ENCODE results near the gene LARGE1. TPM values are rescaled to one million over a fixed set of nuclear protein-coding genes. Genes with fewer than 3 reads are reported as not detected.

Gene LARGE1
- total RNA-seq, 1 donor from 2014 or later, result 0.89 TPM

DNA sequence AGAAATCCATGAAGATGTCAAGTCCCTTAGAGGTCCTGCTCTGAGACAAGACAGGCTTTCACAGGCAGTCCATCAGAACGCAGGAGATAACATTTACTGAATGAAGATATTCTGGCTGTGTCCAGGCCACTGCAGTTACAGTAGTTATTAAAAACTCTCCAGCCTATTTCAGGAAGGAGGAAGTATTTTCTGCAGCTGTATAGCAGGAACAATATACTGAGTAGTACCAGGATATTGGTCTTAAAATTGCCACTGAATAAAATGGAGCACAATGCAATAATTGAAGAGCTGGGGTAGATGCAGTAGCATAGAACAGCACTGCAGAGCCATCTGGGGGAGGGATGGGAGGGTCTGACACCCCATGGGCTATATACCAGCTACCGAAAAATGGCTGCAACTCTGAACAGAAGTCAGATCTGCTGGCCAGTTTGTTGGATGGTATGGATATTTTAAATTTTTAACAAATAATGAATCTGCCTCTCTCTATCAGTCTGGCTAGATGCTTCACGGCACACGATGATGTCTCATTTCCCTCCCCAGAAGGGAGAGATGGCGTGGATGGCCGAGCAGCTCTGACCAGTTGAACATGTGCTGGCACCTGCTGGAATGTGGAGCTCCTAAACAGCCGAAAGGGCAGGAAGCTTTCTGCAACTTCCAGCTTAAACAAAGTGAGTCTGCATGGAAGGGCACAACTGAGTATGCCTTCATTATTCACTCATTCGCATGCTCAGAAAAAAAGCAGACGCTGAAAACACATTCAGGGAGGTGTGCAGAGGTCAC is 520.0 kb downstream of the LARGE1 start:
- intact Hi-C loops (cut with micrococcal nuclease), result no loop called here
- no peak for DNase-seq (ENCODE audit: low spot score)
- Mint-ChIP-seq H3K27me3 (ENCODE audit: low read depth) (no peaks in the 10 kb centered on the region), H3K9me3 (peaks cover 5% of the 10 kb centered on the region), H3K4me1 (ENCODE audit: low read depth) (no peaks in the 10 kb centered on the region), H3K4me3 (ENCODE audit: low read depth) (no peak overlapping the region), H3K36me3 (ENCODE audit: low read depth) (no peaks in the 10 kb centered on the region), H3K27ac (no peak overlapping the region)

DNA sequence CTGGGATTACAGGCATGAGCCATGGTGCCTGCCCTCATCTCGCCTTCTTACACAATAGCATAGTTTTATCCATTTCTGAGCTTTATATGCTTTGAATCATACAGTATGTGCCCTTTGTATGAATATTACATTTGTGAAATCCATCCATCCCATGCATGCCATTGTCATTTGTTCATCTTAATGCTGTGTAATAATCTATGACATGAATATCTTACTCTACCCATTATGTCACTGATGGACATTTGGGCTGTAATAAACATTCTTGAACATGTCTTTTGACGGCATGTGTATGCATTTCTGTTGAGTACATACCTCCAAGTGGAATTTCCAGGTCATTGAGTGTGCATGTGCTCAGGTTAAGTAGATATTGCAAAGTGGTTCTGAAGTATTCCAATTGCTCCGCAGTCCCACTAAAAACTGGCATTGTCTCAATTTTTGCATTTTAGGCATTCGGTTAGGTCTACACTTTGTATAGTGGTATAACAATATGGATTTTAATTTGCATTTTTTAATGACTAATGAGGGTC is 522.8 kb downstream of the LARGE1 start:
- H3K4me3 Mint-ChIP-seq (ENCODE audit: low read depth), result no peak overlapping the region
- intact Hi-C loops (cut with micrococcal nuclease), result no loop called here
- no peaks in the 10 kb centered on the region for H3K36me3 Mint-ChIP-seq (ENCODE audit: low read depth)
- H3K27me3 Mint-ChIP-seq (ENCODE audit: low read depth), result no peaks in the 10 kb centered on the region
- H3K4me1 Mint-ChIP-seq (ENCODE audit: low read depth), result no peaks in the 10 kb centered on the region
- peaks cover 5% of the 10 kb centered on the region for H3K9me3 Mint-ChIP-seq
- no peak overlapping the region for H3K27ac Mint-ChIP-seq
- DNase-seq (ENCODE audit: low spot score), result no peak

DNA sequence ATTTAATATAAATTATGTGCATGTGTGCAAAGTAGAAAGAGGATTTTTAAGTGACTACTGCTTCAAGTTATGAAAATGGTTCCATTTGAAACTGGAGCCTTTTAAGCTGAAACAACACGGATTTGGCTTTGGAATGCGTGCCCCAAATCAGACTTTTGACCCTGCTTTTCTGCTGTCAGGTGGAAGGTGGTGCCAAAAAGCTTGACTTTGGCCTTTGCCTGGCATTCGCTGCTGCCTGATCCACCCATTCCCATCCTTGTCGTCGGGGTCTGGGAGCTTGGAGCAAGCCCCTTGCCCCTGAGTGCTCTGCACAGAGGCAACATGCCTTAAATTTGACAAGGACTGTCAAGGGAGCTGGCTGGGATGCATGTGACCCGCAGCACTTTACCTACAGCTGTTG is 526.8 kb downstream of the LARGE1 start:
- H3K27me3 Mint-ChIP-seq (ENCODE audit: low read depth), result no peaks in the 10 kb centered on the region
- H3K9me3 Mint-ChIP-seq, result peaks cover 16% of the 10 kb centered on the region
- no peak overlapping the region for H3K4me3 Mint-ChIP-seq (ENCODE audit: low read depth)
- DNase-seq (ENCODE audit: low spot score), result no peak
- H3K27ac Mint-ChIP-seq, result no peak overlapping the region
- no peaks in the 10 kb centered on the region for H3K4me1 Mint-ChIP-seq (ENCODE audit: low read depth)
- no peaks in the 10 kb centered on the region for H3K36me3 Mint-ChIP-seq (ENCODE audit: low read depth)
- intact Hi-C loops (cut with micrococcal nuclease), result no loop called here

DNA sequence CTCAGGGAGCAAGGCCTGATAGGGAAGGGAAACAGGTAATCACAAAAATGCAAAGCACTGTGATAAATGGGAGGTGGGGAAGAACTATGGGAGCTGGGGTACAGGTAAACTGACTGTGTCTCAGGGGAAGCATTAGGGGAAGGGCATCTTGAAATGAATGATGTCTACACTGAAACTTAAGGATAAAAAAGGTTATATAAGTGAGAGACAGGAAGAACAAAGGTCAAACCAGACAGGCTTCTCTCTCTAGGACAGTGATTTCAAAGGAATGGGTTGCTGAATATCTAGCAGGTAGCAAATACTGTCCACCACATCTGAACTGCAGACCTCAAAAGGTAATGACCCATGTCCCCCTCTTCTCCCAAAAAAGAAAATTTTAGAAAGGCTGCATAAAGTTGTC is 529.0 kb downstream of the LARGE1 start:
- intact Hi-C loops (cut with micrococcal nuclease), result no loop called here
- Mint-ChIP-seq H3K4me3 (ENCODE audit: low read depth) (no peak overlapping the region), H3K36me3 (ENCODE audit: low read depth) (no peaks in the 10 kb centered on the region), H3K27ac (no peak overlapping the region), H3K9me3 (peaks cover 11% of the 10 kb centered on the region), H3K4me1 (ENCODE audit: low read depth) (no peaks in the 10 kb centered on the region), H3K27me3 (ENCODE audit: low read depth) (no peaks in the 10 kb centered on the region)
- no peak for DNase-seq (ENCODE audit: low spot score)

GRCh38 chr22:33389936-33390335 is 530.3 kb downstream of the LARGE1 start:
- Mint-ChIP-seq H3K4me1 (ENCODE audit: low read depth) (no peaks in the 10 kb centered on the region), H3K27me3 (ENCODE audit: low read depth) (no peaks in the 10 kb centered on the region), H3K9me3 (peaks cover 11% of the 10 kb centered on the region), H3K27ac (no peak overlapping the region), H3K4me3 (ENCODE audit: low read depth) (no peak overlapping the region), H3K36me3 (ENCODE audit: low read depth) (no peaks in the 10 kb centered on the region)
- no peak for DNase-seq (ENCODE audit: low spot score)
- intact Hi-C loops (cut with micrococcal nuclease), result no loop called here

GRCh38 chr22:33386270-33386669 is 534.0 kb downstream of the LARGE1 start:
- Mint-ChIP-seq H3K36me3 (ENCODE audit: low read depth) (no peaks in the 10 kb centered on the region), H3K4me3 (ENCODE audit: low read depth) (no peak overlapping the region), H3K27ac (no peak overlapping the region), H3K9me3 (peaks cover 17% of the 10 kb centered on the region), H3K27me3 (ENCODE audit: low read depth) (no peaks in the 10 kb centered on the region), H3K4me1 (ENCODE audit: low read depth) (no peaks in the 10 kb centered on the region)
- no peak for DNase-seq (ENCODE audit: low spot score)
- intact Hi-C loops (cut with micrococcal nuclease), result no loop called here

GRCh38 chr22:33385611-33386010 is 534.7 kb downstream of the LARGE1 start:
- Mint-ChIP-seq H3K27me3 (ENCODE audit: low read depth) (no peaks in the 10 kb centered on the region), H3K27ac (no peak overlapping the region), H3K9me3 (peaks cover 13% of the 10 kb centered on the region), H3K4me1 (ENCODE audit: low read depth) (no peaks in the 10 kb centered on the region), H3K4me3 (ENCODE audit: low read depth) (no peak overlapping the region), H3K36me3 (ENCODE audit: low read depth) (no peaks in the 10 kb centered on the region)
- intact Hi-C loops (cut with micrococcal nuclease), result no loop called here
- DNase-seq (ENCODE audit: low spot score), result no peak

- peaks cover 22% of the 10 kb centered on the region for H3K9me3 Mint-ChIP-seq
- no peak overlapping the region for H3K27ac Mint-ChIP-seq
- H3K4me3 Mint-ChIP-seq (ENCODE audit: low read depth), result no peak overlapping the region
- H3K27me3 Mint-ChIP-seq (ENCODE audit: low read depth), result no peaks in the 10 kb centered on the region
- intact Hi-C loops (cut with micrococcal nuclease), result no loop called here
- no peaks in the 10 kb centered on the region for H3K36me3 Mint-ChIP-seq (ENCODE audit: low read depth)
- no peaks in the 10 kb centered on the region for H3K4me1 Mint-ChIP-seq (ENCODE audit: low read depth)
- DNase-seq (ENCODE audit: low spot score), result no peak
Measured at GRCh38 chr22:33382436-33382835, 537.8 kb downstream of the LARGE1 start.

- Mint-ChIP-seq H3K27me3 (ENCODE audit: low read depth) (no peaks in the 10 kb centered on the region), H3K36me3 (ENCODE audit: low read depth) (no peaks in the 10 kb centered on the region), H3K9me3 (peaks cover 25% of the 10 kb centered on the region), H3K4me3 (ENCODE audit: low read depth) (no peak overlapping the region), H3K27ac (no peak overlapping the region), H3K4me1 (ENCODE audit: low read depth) (no peaks in the 10 kb centered on the region)
- no peak for DNase-seq (ENCODE audit: low spot score)
- intact Hi-C loops (cut with micrococcal nuclease), result no loop called here
Measured at GRCh38 chr22:33381531-33382406, 538.5 kb downstream of the LARGE1 start.

GRCh38 chr22:33380789-33381530 is 539.3 kb downstream of the LARGE1 start:
- Mint-ChIP-seq H3K27ac (no peak overlapping the region), H3K36me3 (ENCODE audit: low read depth) (no peaks in the 10 kb centered on the region), H3K4me3 (ENCODE audit: low read depth) (no peak overlapping the region), H3K9me3 (peaks cover 25% of the 10 kb centered on the region), H3K27me3 (ENCODE audit: low read depth) (no peaks in the 10 kb centered on the region), H3K4me1 (ENCODE audit: low read depth) (no peaks in the 10 kb centered on the region)
- no peak for DNase-seq (ENCODE audit: low spot score)
- intact Hi-C loops (cut with micrococcal nuclease), result no loop called here

DNA sequence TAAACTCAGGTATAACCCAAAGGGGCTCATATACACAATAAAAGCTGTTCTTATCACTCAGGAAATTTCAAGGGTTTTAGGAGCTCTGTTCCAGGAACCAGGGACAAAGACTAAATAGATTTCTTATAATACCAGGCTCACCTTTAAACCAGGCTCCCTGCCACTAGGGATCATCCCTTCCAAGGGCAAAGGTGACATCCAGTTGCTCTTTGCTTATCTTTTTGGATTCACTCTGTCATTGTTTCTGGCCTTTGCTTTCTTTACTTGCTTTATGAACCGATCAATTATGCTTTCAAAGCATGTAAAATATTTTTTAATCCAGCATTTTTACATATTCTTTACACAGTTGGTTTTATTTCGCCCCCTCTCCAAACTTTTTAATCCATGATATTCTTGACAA is 540.4 kb downstream of the LARGE1 start:
- DNase-seq (ENCODE audit: low spot score), result no peak
- Mint-ChIP-seq H3K27me3 (ENCODE audit: low read depth) (no peaks in the 10 kb centered on the region), H3K9me3 (peaks cover 25% of the 10 kb centered on the region), H3K27ac (no peak overlapping the region), H3K4me3 (ENCODE audit: low read depth) (no peak overlapping the region), H3K36me3 (ENCODE audit: low read depth) (no peaks in the 10 kb centered on the region), H3K4me1 (ENCODE audit: low read depth) (no peaks in the 10 kb centered on the region)
- intact Hi-C loops (cut with micrococcal nuclease), result no loop called here

GRCh38 chr22:33372875-33373274 is 547.4 kb downstream of the LARGE1 start:
- no peak overlapping the region for H3K4me3 Mint-ChIP-seq (ENCODE audit: low read depth)
- no peaks in the 10 kb centered on the region for H3K4me1 Mint-ChIP-seq (ENCODE audit: low read depth)
- intact Hi-C loops (cut with micrococcal nuclease), result no loop called here
- no peak for DNase-seq (ENCODE audit: low spot score)
- H3K9me3 Mint-ChIP-seq, result peaks cover 17% of the 10 kb centered on the region
- H3K27ac Mint-ChIP-seq, result no peak overlapping the region
- no peaks in the 10 kb centered on the region for H3K27me3 Mint-ChIP-seq (ENCODE audit: low read depth)
- H3K36me3 Mint-ChIP-seq (ENCODE audit: low read depth), result no peaks in the 10 kb centered on the region
